ENCODE results near the gene KIF19.

Gene KIF19

GRCh38 chr17:74356646-74357465, 30.8 kb downstream of the KIF19 start:
- DNase-seq (ENCODE audit: low spot score) = no peak
- no peak for TF ChIP-seq CTCF (IDR thresholded peaks at IDR 0.05; ENCODE audit: extremely low read depth, missing control alignments)

GRCh38 chr17:74357466-74357809, 31.4 kb downstream of the KIF19 start:
- no peak for TF ChIP-seq CTCF (IDR thresholded peaks at IDR 0.05; ENCODE audit: extremely low read depth, missing control alignments)
- no peak for DNase-seq (ENCODE audit: low spot score)

- TF ChIP-seq CTCF (IDR thresholded peaks at IDR 0.05; ENCODE audit: extremely low read depth, missing control alignments) = no peak
- DNase-seq (ENCODE audit: low spot score) = no peak
Measured at GRCh38 chr17:74358697-74359096, 32.7 kb downstream of the KIF19 start.

- no peak for DNase-seq (ENCODE audit: low spot score)
- no peak for TF ChIP-seq CTCF (IDR thresholded peaks at IDR 0.05; ENCODE audit: extremely low read depth, missing control alignments)
Measured at GRCh38 chr17:74359916-74360315, 33.9 kb downstream of the KIF19 start.

- no peak for TF ChIP-seq CTCF (IDR thresholded peaks at IDR 0.05; ENCODE audit: extremely low read depth, missing control alignments)
- no peak for DNase-seq (ENCODE audit: low spot score)
Measured at GRCh38 chr17:74360899-74361229, 34.8 kb downstream of the KIF19 start.

- TF ChIP-seq CTCF (IDR thresholded peaks at IDR 0.05; ENCODE audit: extremely low read depth, missing control alignments) = peak; percentile 48
- peak; percentile 73 for DNase-seq (ENCODE audit: low spot score)
Measured at GRCh38 chr17:74361230-74362068, 35.4 kb downstream of the KIF19 start, which contains the start of gene BTBD17. Gene BTBD17, minus strand, starts transcription at chr17:74361868. Its CDS starts 49 bp downstream, at chr17:74361819.

- TF ChIP-seq CTCF (IDR thresholded peaks at IDR 0.05; ENCODE audit: extremely low read depth, missing control alignments) = no peak
- no peak for DNase-seq (ENCODE audit: low spot score)
Measured at GRCh38 chr17:74362069-74362405, 36.0 kb downstream of the KIF19 start.

Measured in GM20000 (cell line).